GM18909 (cell line): ENCODE data around the gene NEDD4.
"Not testable (repeated sequence)": the region's sequence is repeated elsewhere in the genome, so short reads cannot be mapped to it uniquely, and the experiment has no call there.

ENCODE experiments used
- ATAC-seq: cut with Tn5 transposase; IDR thresholded peaks from one replicate; pipeline ENCODE4 v1.9.1; 2021; ENCODE audit warnings: mild to moderate bottlenecking; ENCODE audit not compliant: unreplicated experiment, poor library complexity

NEDD4 gene

GRCh38 chr15:55902981-55903380 lies 90.4 kb downstream of the NEDD4 start:
- no peak for ATAC-seq

GRCh38 chr15:55900019-55900418 lies 93.4 kb downstream of the NEDD4 start:
- ATAC-seq = no peak

DNA sequence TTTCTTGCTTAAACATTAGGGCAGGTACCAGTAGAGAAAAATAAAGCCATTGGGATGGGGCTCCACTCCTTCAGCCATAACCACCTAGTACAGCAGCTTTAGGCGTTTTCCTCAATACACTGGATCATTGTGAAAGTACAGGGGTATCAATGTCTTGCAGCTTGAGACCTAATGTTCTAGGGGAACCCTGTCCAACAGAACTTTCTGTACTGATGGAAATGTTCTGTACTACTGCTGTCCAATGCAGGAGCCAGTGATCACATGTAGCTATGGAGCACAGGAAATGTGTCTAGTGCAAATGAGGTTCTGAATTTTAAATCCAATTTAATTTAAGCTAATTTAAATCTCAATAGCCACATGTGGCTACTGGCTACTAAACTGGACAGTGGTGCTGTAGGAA lies 93.9 kb downstream of the NEDD4 start:
- no peak for ATAC-seq

- no peak for ATAC-seq
These were observed 95.7 kb downstream of the NEDD4 start for GRCh38 chr15:55897560-55898336.

DNA sequence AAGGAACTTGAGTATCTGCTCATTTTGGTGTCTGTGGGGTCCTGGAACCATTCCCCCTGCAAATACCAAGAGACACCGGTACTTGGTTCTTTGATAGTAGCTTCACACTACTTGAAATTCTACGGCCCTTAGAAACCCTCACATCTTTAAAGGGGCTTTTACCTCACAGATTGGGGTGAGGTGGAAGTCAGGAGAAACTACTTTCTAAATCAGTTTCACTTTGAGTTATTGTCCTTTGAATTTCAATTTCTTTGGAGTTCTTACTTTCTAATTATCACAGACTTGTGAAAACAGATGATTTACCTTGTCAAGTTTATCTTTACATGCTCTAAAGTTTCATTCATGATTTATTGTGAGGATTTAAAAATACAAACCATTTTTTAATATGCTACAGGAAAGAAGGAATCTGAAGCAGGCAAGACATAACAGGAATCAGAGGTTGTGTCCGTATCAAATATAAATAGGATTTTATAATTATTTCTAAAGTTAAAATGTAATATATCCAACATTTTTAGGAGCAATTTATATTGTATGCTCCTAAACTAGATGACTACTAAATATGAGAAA lies 98.9 kb downstream of the NEDD4 start:
- ATAC-seq = no peak

- ATAC-seq = no peak
These were observed 99.6 kb downstream of the NEDD4 start for GRCh38 chr15:55893852-55894251.

DNA sequence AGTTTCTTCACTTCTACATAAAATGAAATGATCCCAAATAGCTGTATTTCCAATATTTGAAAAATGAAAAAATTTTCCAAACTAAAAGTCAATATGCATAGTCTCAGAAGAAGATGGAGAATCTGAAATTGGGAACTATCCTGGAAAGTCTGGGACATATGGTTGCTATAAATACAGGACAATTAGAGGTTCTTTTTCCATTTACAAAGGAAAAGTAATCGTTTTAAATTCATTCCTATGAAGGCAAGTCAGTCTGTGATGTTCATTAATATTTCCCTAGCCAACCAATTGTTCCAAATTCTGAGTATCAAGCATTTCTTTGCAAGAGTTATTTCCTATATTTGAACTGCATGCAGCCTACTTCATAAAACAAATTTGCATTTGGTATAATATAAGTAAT lies 102.2 kb downstream of the NEDD4 start:
- no peak for ATAC-seq

- ATAC-seq = no peak
These were observed 109.2 kb downstream of the NEDD4 start for GRCh38 chr15:55884223-55884622.

- no peak for ATAC-seq
These were observed 114.2 kb downstream of the NEDD4 start for GRCh38 chr15:55879181-55879580.

DNA sequence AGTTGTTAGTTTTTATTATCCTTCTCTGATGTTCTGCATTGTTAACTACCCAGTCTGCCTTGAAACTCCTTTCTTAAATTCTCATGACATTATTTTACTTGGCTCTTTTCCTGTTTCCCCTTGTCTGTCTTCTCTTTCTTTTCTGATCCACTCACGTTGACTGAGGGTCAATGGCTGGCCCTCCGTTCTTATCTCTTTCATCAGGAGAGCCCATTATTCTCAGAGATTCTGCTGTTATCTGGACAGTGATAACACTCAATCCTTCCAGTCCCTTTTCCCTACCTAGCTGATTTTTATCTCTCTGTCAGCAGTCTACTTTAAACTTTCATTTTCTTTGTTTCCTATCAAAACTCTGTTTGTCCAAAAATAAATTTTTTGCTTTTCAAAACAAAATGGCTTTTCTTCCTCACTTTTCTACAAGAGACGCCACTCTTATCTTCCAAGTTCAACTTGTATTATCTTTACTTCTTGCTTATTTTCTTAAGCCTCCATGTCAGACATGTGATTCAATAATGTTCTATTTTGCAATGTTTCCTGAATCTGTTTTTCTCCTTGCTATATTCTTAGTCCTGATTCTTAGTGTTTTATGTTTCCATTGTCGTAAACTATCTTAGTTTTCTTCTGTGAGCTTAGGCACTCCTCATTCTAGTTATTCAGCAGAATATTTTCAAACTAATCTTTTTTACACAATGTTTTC lies 120.2 kb downstream of the NEDD4 start:
- no peak for ATAC-seq

DNA sequence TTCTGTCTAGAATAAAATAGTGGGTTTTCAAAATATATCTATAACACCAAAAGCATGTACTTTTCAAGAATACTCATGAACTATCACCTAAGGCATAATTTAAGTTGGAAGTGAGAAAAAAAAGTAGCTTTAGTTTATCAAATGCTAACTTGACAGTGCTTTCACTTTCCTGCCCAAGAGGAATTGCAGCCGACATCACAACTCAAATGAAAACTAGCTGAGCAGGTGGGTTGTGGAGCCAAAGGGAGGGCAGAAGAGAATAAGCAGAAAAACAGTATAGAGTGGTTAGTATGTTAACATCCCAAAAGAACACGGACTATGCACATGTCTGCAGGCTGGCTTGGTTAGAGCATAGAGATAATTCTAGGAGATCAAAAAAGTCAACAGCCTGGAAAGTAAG lies 120.9 kb downstream of the NEDD4 start:
- no peak for ATAC-seq

DNA sequence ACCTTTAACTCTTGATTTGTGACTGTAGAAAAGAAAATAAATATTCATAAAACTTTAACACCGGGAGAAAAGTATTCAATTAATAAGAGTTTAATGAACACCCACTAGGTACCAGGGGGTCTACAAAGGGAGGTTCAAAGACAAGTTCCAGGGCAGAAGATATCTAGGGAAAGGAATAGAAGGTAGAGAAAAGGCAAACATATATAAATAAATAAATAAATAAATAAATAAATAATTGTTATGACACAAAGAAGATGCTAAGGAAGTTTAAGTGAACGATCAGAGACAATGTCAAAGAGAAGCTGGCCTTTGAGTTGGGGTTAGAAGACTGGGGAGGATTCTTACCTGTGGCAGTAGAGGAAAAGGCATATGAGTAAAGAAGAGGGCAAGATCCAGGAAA lies 123.8 kb downstream of the NEDD4 start:
- no peak for ATAC-seq

DNA sequence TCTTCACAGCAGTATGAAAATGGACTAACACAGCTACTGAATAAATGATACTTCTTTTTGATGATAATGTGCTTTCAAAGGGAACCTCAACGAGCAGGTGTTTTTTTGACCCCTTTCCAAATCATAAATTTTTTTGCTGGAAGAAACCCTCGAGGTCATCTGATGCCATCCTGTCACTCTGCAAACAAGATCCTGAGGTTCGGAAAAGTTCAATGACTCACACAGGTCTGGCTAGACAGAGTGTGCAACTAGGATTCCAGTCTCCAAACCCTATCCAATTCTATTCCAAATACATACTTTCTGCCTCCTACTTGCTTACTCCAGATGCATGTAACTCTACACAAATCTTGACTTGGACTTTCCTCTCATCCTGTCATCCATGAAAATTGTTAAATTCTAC lies 124.7 kb downstream of the NEDD4 start:
- no peak for ATAC-seq

- not testable (repeated sequence) for ATAC-seq
These were observed 125.1 kb downstream of the NEDD4 start for GRCh38 chr15:55868291-55868690.

DNA sequence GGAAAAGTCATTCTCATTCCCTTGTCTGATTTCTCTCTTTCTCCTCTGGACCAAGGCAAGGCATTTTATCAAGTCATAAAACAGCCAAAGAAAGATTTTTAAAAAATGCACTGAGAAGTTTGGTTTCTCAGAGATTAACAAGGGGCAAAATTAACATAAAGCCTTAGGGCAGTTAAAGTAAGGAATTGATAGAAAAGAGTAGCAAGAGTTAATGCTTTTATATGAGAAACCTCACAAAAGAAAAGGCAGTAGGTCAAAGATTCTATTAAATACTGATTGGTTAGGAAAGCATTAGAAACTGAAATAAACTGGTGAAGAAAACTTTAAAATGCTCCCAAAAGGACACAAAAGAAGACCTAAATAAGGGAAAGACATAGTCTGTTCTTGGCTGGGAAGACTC lies 129.5 kb downstream of the NEDD4 start:
- no peak for ATAC-seq

- no peak for ATAC-seq
These were observed 132.3 kb downstream of the NEDD4 start for GRCh38 chr15:55861115-55861514.

DNA sequence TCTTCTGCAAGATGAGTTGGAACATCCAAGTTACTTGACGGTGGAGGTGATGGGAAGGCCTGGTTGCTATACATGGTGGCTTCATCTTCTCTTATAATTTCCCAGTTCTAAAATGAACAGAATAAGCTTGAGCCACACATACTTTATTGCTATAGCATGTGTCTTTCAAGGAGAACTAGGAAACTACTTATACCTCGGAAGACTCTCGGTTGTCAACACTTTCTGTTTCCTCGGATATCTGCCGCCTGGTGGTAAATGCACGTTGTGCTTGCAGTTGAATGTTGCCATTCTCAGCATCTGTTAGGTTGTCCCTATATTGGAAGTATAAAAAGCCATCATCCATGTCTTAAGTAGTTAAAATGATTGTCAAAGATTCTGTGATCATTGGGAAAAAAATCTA lies 132.9 kb downstream of the NEDD4 start:
- ATAC-seq = no peak

DNA sequence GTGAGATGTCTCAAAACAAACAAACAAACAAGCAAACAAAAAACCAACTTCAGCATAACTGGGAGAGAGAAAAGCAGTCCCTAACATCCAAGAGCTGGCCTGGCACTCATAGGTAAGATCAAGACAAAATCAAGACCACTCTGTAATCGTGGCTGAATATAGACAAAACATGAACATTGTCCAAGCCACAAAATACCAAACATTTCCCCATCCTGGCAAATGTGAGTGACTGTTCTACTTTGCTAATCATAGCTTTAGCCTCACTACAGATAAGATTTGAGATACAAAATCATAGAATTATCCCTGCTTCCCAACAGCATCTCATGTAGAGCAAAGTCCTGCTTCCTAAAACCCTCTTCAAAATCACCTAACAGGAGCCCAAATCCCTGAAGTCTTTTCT lies 133.7 kb downstream of the NEDD4 start:
- no peak for ATAC-seq

- no peak for ATAC-seq
These were observed 134.8 kb downstream of the NEDD4 start for GRCh38 chr15:55858661-55859060.

DNA sequence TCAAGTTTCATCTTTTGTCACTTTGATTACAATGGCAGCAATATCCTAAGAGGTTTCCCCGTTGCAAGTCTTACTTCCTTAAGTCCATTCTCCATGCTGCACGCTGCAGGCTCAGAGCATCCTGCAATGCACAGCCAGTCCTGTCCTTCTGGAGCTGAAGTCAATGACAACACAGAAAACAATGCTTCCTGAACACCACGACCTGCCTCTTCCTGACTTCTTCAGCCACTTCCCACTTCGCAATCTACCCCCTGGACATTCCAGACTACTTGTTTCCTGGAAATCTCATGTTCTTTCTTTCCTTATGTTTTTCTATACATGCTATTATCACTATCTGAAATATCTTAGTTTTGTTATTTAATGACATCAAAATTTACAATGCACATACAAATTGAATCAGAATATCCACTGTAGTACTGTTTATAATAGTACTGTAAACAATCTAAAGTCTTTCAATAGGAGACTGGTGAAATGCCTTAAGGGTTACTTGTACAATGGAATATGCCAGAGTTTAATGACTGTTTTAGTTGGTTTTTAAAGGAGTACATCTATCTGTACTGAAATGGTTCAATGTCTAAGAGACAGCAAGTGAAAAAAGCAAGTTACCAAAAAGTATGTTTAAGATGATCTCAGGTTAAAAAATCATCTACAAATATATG lies 136.8 kb downstream of the NEDD4 start:
- no peak for ATAC-seq

DNA sequence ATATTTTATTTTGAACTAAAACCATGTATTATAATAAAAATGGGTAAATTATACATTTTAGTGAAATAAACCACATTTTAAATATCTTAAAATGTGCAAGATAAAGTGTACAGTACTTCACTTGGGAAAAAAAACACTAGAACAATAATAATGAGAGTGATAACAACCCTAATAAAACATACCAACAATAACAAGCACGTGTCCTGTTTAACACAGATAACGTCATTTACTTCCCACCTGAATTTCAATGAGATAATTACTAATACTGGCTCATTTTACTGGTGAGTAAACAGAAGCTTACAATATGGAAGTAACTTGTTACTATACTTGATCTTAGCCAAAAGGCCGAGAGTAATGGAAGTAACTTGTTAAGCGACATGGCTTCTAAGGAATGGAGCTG lies 140.3 kb downstream of the NEDD4 start:
- no peak for ATAC-seq
